Kasumi-1 (cell line): ENCODE measurements around the gene LHB.
A peak's percentile ranks its signal among the peaks of the same experiment; 100 is the strongest.
"Not testable (repeated sequence)": the region's sequence is repeated elsewhere in the genome, so short reads cannot be mapped to it uniquely, and the experiment has no call there.

Source experiments
- DNase-seq, 2 experiments: peaks; one replicate each; lab custom pipeline; 2025; lab: John Stamatoyannopoulos, UW

The LHB gene

DNA sequence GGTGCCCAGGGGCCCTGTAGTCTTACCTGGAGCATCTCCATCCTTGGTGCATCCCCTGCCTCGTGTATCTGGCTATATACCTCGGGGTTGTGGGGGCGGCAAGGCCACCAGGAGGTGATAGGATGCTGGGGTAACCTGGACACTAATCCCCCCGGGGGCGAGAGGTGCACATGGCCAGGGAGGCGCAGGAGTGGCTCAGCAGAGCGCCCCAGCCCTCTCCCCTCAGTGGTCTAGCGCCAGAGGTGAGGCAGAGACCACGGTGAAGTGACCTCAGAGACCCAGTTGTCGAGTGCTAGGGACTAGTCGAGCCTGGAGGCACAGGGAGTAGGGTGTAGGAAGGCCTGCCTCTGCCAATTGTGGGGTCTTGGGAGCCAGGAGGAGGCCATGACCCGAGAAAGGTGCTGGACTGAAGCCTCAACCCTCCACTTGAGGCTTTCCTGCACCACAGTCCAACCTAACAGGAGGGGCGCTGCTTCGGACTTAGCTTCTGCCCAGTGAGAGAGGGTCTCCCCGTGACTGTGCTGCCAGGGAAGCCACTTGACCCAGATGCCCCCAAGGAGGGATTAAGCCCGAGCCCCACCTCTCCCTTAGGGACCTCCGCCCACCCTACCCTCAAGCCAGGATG lies at the start of gene LHB:
LHB (minus strand) TSS at position 51 of the 625 bp plus-strand sequence; CDS start at position 41, 10 bp downstream.
- no peak for DNase-seq

DNA sequence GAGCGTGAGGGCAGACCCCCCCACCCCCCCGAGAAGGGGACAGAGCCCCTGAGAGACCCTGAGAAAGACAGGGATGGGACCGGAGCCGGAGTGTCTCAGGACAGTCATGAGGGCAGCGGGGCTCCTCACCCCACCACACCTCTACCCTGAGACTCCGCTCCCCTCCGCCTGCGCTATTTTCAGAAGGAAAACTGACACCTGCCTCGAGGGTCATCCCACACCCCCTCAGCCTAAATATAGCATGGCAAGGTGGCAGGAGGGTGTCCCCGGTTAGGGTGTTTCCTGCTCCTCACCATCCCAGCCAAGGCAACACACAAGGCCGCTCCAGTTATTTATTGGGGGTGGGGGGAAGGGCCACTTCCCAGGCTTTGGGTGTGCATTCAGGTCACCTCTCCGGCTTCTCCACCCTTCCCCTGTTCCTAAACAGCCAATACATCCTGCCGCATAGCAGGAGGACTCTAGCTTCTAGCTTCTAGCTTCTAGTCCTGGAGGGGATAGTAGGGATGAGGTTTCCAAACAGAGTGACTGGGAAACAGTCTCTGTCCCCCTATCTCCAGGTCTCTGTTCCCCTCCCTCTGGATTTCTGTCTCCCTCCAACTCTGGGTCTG lies 49.1 kb upstream of the LHB start:
- DNase-seq: no peak

DNA sequence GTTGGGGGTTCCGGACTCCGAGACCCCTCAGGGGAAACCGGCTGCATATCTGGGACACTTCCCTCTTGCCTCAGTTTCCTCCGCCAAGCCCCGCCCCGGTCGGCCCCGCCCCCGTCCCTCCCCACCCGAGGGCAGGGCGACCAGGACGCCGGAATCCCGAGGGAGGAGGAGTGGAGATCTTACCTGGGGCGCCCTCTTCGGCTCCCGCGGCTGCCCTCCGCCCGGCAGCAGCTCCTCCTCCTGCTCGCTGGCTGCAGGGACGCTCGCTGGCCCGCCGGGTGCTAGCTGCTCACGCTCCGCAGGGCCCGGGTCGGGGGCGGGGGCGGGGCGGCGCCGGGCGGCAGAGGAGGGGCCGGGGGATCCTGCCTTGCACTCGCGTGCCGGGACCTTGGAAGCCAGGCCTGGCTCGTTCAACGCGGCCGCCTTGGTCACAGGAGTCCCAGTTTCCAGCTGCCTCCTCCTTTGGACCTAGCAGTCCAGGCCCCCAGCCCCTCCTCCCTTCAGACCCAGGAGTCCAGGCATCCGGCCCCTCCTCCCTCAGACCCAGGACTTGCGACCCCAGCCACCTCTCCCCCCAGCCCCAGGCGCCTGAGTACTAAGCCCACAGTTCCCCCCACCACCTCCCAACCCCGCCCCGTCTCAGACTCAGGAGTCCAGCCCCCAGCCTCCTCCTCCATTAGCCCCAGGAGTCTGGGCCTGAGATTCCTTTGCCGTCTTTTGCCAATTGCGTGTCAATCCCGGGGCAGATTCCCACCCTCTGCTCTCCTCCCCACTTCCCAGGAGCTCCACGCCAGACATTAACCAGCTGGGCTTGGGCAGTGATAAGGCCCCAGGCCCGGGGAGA lies 48.1 kb upstream of the LHB start, which contains the start of gene NTF4:
NTF4 (minus strand) TSS at position 51 of the 844 bp plus-strand sequence. CDS start 2,821 bp downstream, outside the sequence.
- no peak for DNase-seq

DNA sequence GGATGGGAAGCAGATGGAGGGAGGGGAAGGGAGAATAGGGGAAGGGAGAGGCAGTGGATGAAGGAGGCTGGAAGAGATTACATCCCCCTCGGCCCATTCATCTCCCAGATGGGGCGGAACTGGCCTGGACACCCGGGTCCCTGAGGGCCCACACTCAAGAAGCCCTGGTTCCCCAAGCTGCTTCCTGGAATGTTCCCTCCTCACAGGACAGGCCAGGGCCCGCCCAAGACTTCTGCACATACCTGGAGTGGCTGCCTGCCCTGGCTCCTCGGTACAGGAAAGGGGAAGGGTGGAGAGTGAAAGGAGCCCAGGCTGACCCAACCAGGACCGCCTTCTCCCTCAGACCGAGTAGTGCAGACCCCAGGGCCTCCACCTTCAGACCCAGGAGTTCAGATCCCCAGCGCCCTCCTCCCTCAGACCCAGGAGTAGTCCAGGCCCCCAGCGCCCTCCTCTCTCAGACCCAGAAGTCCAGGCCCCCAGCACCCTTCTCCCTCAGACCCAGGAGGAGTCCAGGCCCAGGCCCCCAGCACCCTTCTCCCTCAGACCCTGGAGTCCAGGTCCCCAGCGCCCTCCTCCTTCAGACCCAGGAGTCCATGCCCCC lies 47.2 kb upstream of the LHB start:
- no peak for DNase-seq

DNA sequence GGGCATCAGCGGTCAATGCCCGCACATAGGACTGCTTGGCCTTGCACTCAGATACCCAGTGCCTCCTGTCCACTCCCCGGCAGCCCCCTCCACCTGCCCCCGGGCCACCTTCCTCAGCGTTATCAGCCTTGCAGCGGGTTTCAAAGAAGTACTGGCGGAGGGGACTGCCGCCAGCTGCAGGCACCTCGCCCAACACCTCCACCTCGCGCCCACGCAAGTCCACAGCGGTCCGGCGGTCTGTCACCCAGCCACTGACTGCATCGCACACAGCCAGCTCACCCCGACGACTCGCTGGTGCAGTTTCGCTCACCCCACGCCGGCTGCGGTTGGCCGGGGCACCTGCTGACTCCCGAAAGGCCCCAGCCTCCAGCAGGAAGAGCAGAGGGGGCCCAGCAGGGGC lies 44.6 kb upstream of the LHB start:
- no peak for DNase-seq

DNA sequence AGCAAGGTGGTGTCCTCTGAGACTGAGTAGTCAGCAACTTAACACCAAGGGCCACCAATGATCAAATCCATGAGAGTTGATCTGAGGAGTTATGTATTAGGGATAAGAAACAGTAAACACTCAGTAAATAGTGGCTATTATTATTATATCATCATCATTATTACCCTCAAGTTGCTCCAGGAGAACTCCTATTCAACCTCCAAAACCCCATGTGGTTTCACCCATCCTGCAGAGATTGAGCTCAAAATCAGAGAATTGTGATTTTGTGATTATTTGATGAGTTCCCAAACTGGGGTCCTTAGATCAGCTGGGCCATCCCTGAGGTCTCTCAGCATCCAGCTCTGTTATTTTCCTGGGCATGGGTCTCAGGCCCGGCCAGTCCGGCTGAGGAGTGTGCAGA lies 44.1 kb upstream of the LHB start:
- DNase-seq: no peak

DNA sequence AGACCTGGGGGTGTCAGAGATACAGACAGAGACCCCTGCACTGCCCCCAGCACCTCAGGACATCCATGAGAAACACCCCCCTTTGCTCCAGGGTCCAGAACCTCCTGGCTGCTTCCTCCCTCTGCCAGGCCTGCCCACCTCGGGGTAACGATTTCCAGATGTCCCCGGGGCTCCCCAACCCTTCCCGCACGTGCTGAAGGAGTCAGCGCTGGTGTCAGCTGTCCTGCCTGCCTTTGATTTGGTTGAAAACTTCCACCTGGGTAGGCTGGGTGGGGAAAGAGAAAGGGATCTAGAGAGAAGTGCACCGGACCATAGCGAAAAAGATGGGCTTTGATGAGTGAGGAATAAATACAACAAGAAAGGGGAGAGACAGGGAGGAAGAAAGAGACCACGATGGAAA lies 42.2 kb upstream of the LHB start:
- no peak for DNase-seq

DNA sequence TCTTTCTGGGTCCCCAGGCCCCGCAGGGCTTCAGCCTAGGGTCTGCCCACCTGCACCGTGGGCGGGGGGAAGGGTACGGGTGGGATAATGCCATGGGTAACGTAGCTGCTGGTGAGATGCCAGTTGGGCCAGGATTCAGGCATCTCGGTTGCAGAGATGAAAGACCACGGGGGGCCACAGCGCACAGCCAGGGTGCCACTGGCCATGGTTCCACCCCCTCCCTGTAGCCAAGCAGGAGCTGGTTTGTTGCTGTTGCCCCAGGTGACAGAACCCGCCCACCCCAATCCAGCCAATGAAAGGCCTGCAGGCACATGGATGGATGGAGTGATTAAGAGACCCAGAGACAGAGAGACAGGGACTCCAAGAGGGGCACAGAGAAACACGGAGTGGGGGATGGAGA lies 41.7 kb upstream of the LHB start:
- no peak for DNase-seq

DNA sequence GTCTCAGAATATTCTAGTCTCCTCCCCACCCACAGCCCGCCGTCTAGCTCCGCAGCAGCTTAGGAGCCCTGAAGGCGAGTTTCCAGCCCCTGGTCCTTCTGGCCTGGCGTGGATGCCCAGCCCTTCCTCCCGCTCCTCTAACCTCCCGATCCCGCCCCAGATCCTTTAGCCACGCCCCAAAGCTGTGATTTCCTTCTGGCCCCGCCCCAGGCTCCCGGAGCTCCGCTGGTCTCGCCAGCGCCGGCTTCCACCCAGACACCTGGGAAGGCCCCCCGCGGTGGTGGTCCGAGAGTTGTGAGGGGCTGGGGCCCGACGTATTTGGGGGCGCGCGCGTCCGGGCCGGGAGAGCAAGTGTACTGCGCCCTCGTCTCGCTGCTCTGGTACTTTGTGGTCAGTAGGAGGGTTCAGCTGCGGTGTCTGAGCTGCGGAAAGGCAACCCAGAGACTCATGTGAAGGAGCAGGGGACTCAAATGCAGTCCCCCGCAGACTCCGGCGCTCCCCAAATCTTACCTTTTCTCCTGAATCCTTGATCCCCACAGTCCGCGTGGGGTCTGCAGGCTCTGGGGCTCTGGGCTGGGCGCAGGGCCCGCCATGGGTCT lies 40.8 kb upstream of the LHB start, which contains the start of gene CGB7:
CGB7 (minus strand) TSS at position 114 of the 599 bp plus-strand sequence. CDS start 2,374 bp downstream, outside the sequence.
- no peak for DNase-seq

DNA sequence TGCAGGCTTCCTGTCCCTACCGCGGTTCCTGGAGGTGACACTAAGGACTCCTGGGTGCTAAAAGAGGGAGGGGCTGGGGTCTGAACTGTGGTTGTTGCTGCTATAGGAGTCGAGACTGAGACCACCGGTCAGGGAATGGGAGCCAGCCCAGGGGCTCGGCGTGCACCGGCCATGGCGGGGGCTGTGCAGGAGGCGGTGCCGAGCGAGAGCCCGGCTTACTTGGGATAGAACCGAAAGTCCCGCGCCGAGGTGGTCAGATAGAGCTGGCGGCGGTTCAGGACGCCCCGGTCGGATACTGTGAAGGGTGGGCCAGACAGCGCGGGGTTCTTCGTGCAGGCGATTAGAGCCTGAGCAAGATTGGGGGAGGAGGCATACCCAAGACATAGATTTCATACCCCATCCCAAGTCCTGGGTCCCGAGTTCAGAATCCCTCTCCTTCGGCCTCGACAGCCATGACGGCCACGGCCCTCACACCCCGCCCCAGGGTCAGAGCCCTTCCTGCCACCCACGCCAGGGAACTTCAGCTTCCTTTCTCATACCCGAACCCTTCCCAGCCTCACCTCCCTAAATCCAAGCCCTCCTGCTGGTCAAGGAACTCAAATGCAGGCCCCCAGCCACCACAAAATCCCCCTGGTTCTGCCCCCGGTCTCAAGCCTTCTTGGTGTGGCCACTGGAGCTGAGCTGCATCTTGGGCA lies 40.2 kb upstream of the LHB start:
- DNase-seq: not testable (repeated sequence)

DNA sequence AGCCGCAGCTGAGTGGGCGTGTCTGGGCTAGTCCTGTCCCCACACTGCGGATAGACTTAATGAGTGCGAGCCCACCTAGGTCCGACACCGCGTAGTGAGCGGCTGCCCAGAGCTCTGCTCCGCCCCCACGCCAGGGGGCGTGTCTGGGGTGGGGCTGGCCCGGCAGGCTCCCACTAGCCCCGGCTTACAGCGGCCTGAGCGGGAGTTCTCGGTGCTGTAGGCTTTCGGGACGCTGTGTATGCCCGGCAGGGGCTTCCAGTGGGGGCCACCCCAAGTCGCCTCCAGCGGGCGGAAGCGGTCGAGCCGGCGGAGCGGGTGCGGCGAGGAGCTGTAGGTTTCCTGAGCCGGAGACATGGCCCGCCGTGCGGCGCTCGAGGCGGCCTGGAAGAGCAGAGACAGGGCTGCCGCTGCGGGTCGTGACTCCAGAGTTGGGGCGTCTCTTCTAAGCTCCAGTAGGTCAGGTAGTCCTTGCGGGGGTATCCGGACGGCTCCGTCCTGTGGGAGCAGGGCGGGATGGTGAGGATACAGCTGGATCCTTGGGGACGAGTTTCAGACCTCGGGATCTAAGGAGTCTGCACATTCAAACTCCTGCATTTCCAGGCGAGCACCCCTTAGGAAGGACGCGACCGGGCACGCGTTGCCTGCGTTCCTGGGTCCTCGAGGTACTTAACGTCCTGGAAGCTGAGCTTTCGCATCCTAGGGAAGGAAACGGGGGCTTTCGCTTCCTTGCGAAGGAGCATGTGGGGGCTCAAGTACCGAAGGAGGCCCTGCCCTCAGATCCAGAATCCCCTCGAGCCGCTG lies 39.4 kb upstream of the LHB start:
- peak; percentile 12 to 26 for DNase-seq

DNA sequence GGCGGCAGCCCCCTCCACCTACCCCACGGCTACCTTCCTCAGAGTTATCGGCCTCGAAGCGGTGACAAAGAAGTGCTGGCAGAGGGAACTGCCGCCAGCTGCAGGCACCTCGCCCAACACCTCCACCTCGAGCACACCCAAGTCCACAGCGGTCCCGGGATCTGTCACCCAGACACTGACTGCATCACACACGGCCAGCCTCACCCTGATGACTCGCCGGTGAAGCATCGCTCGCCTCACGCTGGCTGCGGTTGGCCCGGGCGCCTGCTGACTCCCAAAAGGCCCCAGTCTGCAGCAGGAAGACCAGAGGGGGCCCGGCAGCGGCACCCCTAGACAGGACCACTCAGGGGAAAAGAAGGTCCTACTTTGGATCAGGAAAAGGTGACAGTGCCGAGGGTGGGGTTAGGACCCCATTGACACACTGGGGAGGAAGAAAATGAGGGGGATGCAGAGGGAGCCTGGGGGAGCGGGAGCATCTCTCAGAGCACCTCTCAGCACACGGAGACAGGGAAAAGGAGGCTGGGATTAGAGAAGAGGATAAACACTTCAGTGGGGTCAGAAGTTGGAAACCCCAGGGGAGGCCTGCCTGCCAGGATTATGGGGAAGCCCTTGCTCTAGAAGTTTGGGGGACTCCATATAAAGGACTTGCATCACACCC lies 33.6 kb upstream of the LHB start:
- not testable (repeated sequence) for DNase-seq

DNA sequence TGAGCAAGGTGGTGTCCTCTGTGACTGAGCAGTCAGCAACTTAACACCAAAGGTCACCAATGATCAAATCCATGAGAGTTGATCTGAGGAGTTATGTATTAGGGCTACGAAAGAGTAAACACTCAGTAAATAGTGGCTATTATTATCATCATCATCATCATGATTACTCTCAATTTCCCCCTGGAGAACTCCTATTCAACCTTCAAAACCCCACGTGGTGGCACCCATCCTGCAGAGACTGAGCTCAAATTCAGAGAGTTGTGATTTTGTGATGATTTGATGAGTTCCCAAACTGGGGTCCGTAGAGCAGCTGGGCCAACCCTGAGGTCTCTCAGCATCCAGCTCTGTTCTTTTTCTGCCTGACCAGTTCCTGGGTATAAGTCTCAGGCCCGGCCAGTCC lies 32.9 kb upstream of the LHB start:
- not testable (repeated sequence) for DNase-seq

DNA sequence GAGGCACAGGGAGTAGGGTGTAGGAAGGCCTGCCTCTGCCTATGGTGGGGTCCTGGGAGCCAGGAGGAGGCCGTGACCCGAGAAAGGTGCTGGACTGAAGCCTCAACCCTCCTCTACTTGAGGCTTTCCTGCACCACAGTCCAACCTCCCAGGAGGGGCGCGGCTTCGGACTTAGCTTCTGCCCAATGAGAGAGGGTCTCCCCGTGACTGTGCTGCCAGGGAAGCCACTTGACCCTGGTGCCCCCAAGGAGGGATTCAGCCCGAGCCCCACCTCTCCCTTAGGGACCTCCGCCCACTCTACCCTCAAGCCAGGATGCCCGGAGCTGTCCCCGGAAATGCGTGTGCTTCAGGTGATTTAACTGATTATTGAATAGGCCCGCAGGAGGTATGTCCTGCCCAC lies 32.1 kb upstream of the LHB start, which contains the start of gene CGB8:
CGB8 (minus strand) TSS at position 101 of the 400 bp plus-strand sequence. CDS start 372 bp downstream, outside the sequence.
- DNase-seq: not testable (repeated sequence)

DNA sequence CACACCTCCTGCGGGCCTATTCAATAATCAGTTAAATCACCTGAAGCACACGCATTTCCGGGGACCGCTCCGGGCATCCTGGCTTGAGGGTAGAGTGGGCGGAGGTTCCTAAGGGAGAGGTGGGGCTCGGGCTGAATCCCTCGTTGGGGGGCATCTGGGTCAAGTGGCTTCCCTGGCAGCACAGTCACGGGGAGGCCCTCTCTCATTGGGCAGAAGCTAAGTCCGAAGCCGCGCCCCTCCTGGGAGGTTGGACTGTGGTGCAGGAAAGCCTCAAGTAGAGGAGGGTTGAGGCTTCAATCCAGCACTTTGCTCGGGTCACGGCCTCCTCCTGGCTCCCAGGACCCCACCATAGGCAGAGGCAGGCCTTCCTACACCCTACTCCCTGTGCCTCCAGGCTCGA lies 26.7 kb upstream of the LHB start, which contains the start of gene CGB5:
CGB5 (plus strand) TSS at position 301 of the 400 bp plus-strand sequence. CDS start 362 bp downstream, outside the sequence.
- DNase-seq: not testable (repeated sequence)

DNA sequence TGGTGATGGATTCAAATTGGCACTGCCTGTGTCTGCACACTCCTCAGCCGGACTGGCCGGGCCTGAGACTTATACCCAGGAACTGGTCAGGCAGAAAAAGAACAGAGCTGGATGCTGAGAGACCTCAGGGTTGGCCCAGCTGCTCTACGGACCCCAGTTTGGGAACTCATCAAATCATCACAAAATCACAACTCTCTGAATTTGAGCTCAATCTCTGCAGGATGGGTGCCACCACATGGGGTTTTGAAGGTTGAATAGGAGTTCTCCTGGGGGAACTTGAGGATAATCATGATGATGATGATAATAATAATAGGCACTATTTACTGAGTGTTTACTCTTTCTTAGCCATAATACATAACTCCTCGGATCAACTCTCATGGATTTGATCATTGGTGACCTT lies 25.8 kb upstream of the LHB start:
- DNase-seq: not testable (repeated sequence)

DNA sequence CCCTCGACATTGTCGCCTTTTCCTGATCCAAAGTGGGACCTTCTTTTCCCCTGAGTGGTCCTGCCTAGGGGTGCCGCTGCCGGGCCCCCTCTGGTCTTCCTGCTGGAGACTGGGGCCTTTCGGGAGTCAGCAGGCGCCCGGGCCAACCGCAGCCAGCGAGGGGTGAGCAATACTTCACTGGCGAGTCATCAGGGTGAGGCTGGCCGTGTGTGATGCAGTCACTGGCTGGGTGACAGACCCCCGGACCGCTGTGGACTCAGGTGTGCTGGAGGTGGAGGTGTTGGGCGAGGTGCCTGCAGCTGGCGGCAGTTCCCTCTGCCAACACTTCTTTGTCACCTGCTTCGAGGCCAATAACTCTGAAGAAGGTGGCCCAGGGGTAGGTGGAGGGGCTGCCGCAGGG lies 25.3 kb upstream of the LHB start:
- no peak for DNase-seq

DNA sequence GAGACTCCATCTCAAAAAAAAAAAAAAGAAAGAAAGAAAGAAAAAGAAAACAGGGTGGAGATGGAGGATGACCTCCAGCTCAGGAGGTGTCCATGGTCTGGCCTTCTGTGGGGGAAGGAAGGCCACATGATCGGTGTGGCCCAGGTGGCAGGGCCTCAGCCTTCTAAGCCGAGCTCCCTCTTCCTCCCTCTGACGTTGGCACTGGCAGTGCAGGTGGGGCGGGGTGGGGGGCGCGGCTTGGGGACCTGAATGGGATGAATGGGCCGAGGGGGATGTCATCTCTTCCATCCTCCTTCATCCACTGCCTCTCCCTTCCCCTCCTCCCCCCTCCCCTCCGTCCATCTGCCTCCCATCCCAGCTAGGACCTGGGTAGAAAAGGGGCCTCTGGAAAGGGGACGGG lies 22.8 kb upstream of the LHB start:
- not testable (repeated sequence) for DNase-seq

DNA sequence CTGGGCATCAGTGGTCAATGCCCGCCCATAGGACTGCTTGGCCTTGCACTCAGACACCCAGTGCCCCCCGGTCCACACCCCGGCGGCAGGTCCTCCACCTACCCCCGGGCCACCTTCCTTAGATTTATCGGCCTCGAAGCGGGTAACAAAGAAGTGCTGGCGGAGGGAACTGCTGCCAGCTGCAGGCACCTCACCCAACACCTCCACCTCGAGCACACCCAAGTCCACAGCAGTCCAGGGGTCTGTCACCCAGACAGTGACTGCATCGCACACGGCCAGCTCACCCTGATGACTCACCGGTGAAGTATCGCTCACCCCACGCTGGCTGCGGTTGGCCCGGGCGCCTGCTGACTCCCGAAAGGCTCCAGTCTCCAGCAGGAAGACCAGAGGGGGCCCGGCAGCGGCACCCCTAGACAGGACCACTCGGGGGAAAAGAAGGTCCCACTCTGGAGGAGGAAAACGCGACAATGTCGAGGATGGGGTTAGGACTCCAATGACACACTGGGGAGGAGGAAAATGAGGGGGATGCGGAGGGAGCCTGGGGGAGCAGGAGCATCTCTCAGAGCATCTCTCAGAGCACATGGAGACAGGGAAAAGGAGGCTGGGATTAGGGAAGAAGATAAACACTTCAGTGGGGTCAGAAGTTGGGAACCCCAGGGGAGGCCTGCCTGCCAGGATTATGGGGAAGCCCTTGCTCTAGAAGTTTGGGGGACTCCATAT lies 21.8 kb upstream of the LHB start:
- not testable (repeated sequence) for DNase-seq
